ENCODE measurements around the gene GPC1. TPM values are rescaled to one million over a fixed set of nuclear protein-coding genes. Genes with fewer than 3 reads are reported as not detected.

The GPC1 gene
- total RNA-seq, 4 donors from 2014 or later = 4.4 to 18.2 (median 7.1) TPM

- DNase-seq = peak in 1 of 3 donors; percentile 37
- H3K4me1 ChIP-seq = no peaks in the 10 kb centered on the region
- peak overlapping the region in 2 of 4 donors; percentile 42 to 49 for H3K27ac ChIP-seq
- no peak for TF ChIP-seq POLR2A (IDR thresholded peaks at IDR 0.05)
- no peak for TF ChIP-seq CTCF (IDR thresholded peaks at IDR 0.05)
- H3K36me3 ChIP-seq = no peaks in the 10 kb centered on the region
- no peaks in the 10 kb centered on the region for H3K27me3 ChIP-seq
- H3K9me3 ChIP-seq = no peaks in the 10 kb centered on the region
- H3K4me3 ChIP-seq = no peak overlapping the region
Observed at GRCh38 chr2:240389302-240389805, 46.1 kb upstream of the GPC1 start.

- peak overlapping the region in 2 of 4 donors; percentile 42 to 43 for H3K27ac ChIP-seq
- no peaks in the 10 kb centered on the region for H3K4me1 ChIP-seq
- no peaks in the 10 kb centered on the region for H3K36me3 ChIP-seq
- H3K27me3 ChIP-seq = no peaks in the 10 kb centered on the region
- no peak for TF ChIP-seq POLR2A (IDR thresholded peaks at IDR 0.05)
- no peak for TF ChIP-seq CTCF (IDR thresholded peaks at IDR 0.05)
- DNase-seq = peak in 1 of 3 donors; percentile 45
- no peak overlapping the region for H3K4me3 ChIP-seq
- H3K9me3 ChIP-seq = no peaks in the 10 kb centered on the region
Observed at GRCh38 chr2:240390091-240391073, 45.1 kb upstream of the GPC1 start.

DNA sequence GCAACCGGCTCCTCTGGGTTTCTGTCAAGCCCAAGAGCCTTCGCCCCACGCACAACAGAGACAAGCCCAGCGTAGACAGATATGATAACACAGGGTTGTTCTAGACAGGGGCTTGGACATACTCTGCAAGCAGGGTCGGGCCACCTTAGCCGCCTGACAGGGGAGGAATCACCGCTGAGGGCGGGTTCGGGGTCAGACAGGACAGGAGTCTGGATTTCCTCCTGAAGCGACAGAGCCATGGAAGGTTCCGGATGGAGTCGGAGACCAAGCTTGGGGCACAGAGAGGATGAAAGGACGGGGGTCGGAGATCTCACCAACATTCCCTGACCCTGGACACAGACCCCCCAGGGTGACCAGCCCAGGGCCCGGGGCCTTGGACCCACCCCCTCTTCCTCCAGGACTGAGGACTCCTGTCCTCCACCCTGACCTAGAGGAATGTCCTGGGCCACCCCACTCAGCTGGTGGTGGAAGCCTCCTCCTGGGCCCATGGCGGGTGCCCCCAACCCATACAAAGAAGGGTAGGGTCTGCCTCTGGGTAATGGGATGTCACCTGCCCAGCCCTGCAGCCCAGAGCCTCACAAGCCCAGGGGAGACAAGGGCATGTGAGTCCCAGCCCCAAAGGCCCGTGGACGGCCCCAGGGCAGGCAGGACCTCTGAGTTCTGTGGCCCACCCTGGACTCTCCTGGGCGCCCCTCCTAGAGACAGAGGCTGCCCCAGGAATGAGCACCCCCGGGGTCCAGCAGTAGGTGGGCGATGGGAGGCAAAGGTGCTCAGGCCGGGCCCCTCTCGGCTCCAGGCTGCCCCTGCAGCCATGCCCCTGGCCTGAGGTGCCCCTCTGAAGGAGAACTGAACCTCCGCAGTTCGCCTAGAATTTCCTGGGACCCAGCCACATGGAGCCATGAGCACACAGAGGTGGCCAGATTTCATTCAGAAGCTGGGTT is 44.1 kb upstream of the GPC1 start:
- Histone ChIP-seq H3K9me3 (no peaks in the 10 kb centered on the region), H3K27me3 (no peaks in the 10 kb centered on the region), H3K4me1 (no peaks in the 10 kb centered on the region), H3K4me3 (no peak overlapping the region), H3K27ac (no peak overlapping the region), H3K36me3 (no peaks in the 10 kb centered on the region)
- peak in 1 of 3 donors; percentile 34 for DNase-seq
- TF ChIP-seq CTCF (IDR thresholded peaks at IDR 0.05) = no peak
- no peak for TF ChIP-seq POLR2A (IDR thresholded peaks at IDR 0.05)

DNA sequence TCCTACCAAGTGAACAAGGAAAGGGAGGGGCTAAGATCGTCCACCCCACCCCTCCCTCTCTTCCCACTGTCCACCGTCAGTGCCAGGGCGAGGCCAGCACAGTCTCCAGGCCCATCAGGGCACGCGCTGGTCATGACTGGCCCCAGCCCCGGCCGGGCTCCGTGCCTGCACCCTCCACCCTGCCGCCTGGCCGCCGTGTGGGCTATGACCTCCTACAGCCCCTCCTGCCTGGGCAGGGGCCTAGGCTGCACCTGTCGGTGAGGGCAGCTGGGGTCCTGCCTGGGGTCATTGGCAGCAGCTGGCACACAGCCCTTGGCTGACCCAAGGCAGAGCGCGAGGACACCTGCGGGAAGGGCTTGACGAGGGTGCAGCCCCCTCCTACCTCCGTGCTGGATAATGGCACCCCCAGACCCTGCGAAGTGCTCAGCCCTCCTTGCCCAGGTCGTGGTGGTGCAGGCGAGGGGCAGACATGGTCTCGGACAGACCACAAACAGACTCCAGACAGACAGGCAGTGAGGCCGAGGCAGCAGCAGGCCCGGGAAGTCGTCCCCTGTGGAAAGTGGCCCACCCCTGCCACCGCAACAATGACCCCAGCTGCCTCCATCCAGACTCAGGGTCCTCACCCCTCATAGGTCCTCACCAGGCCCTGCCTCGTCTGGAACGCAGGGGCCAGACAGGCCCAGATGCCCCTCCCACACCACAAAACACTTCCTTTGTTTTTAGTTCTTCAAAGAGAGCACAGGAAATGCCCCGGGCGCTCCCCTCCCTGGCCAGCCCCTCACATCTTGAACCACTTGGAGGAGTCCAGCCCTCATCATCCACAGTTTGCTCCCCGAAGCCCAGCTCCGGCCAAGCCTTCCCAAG is 43.1 kb upstream of the GPC1 start:
- TF ChIP-seq POLR2A (IDR thresholded peaks at IDR 0.05) (no peak), CTCF (IDR thresholded peaks at IDR 0.05) (no peak)
- H3K27me3 ChIP-seq = no peaks in the 10 kb centered on the region
- no peaks in the 10 kb centered on the region for H3K4me1 ChIP-seq
- no peak overlapping the region for H3K27ac ChIP-seq
- no peak overlapping the region for H3K4me3 ChIP-seq
- H3K9me3 ChIP-seq = no peaks in the 10 kb centered on the region
- no peaks in the 10 kb centered on the region for H3K36me3 ChIP-seq
- peak in 1 of 3 donors; percentile 36 for DNase-seq

Measured in Peyer's patch (tissue), 4 donors.